Adrenal gland (tissue), 12 donors: Measurements from ENCODE around the gene GRB10. TPM values are rescaled to one million over a fixed set of nuclear protein-coding genes. Genes with fewer than 3 reads are reported as not detected.

Experiments used
- DNase-seq, 7 donors: peaks; one replicate each; pipeline ENCODE4 v3.0.0-alpha.2; 2019 to 2020
- H3K27ac ChIP-seq, 5 donors: fragments of 200-600 bp; sonication (generic) in 4 of 5; 1 replicate in 3 of 5; 2 replicates in 2 of 5; pipeline versions ENCODE4 v1.5.1 to v1.8.0; 2016 to 2020; ENCODE audit warnings: mild to moderate bottlenecking in 1 of 5
- H3K27me3 ChIP-seq: fragments of 200-600 bp; 2 replicates; pipeline ENCODE4 v1.8.0; 2021
- H3K36me3 ChIP-seq, 2 donors: fragments of 200-600 bp; replicated peaks in 1 of 2; 1 replicate in 1 of 2; 2 replicates in 1 of 2; pipeline versions ENCODE4 v1.5.1 to v1.8.0; 2018 to 2022
- H3K4me1 ChIP-seq, 2 donors: fragments of 200-600 bp; replicated peaks in 1 of 2; 1 replicate in 1 of 2; 2 replicates in 1 of 2; pipeline versions ENCODE4 v1.5.1 to v1.8.0; 2018 to 2021
- H3K4me3 ChIP-seq, 4 donors: fragments of 200-600 bp; sonication (generic) in 3 of 4; one replicate each; pipeline ENCODE4 v1.5.1; 2016 to 2018
- H3K9me3 ChIP-seq, 3 donors: fragments of 200-600 bp; sonication (generic) in 1 of 3; replicated peaks in 1 of 3; 1 replicate in 2 of 3; 2 replicates in 1 of 3; pipeline versions ENCODE4 v1.5.1 to v1.8.0; 2016 to 2021
- POLR2A ChIP-seq, 2 donors: fragments of 450-650 bp; IDR thresholded peaks; one replicate each; pipeline ENCODE4 v1.6.1; 2017; ENCODE audit warnings: antibody characterized with exemption in 2 of 2, mild to moderate bottlenecking in 2 of 2, moderate library complexity in 1 of 2
- WGBS, 4 donors: extraction: QIAGEN DNeasy Blood & Tissue Kit in 2 of 4; methylation state at CpG; one replicate each; pipeline versions ENCODE4 v1.1.5 to v1.1.7; 2013 to 2017; 5-methylcytosine and 5-hydroxymethylcytosine counted together
- intact Hi-C, 2 donors: fragments of 100-400 bp; cut with DNase I; formaldehyde crosslinking; loops; one replicate each; pipeline versions ENCODE4 v1.14.1 to v1.15.0; 2022 to 2023
- polyA plus RNA-seq, 3 donors: library from polyadenylated mRNA; stranded (reverse); fragments of 200-250 nt in 2 of 3; fragments of 350-450 nt in 1 of 3; fragmentation: Illumina TruSeq in 1 of 3; extraction: RNeasy Lipid Tissue Mini Kit (QIAGEN cat#74804) in 1 of 3; gene quantifications; one replicate each; pipeline ENCODE4 v1.2.3, GENCODE V29; 2013 to 2014
- total RNA-seq, 9 donors: library from RNA; depleted of rRNA in 4 of 9; stranded (reverse); fragments of >200 nt in 4 of 9; fragments of 120-200 nt in 1 of 9; fragmentation: NEBNext Ultra II Directional in 1 of 9; extraction: Animal tissue kit (Norgen Biotek cat#: 25700) in 1 of 9; gene quantifications; one replicate each; pipeline versions ENCODE4 v1.1.0 to v1.2.4, GENCODE V29; 2013 to 2023
- TF ChIP-seq, protein P1 (sequence below), 6 experiments: fragments of 450-650 bp in 4 of 6; fragments of 200-600 bp in 2 of 6; sonication (generic) in 1 of 6; IDR thresholded peaks; 1 replicate in 5 of 6; 2 replicates in 1 of 6; pipeline versions ENCODE4 v1.5.1 to v1.8.0; 2016 to 2021; ENCODE audit warnings: antibody characterized with exemption in 6 of 6, mild to moderate bottlenecking in 2 of 6, moderate library complexity in 1 of 6
- donor health status: healthy with polysubstance abuse.
- donor health status: Bipolar disorder and iron deficiency.
- donor health status: DM: yes; HTN: yes; CAD: no.
- donor health status: DM: no; HTN: no; CAD: no.
- donor health status: DM: no; HTN: no; CAD: no.
- donor health status: DM: yes; HTN: yes; CAD: no.

GRB10 gene
- total and polyA plus RNA-seq, 12 donors, result 33.5 to 158 (median 67.3) TPM

DNA sequence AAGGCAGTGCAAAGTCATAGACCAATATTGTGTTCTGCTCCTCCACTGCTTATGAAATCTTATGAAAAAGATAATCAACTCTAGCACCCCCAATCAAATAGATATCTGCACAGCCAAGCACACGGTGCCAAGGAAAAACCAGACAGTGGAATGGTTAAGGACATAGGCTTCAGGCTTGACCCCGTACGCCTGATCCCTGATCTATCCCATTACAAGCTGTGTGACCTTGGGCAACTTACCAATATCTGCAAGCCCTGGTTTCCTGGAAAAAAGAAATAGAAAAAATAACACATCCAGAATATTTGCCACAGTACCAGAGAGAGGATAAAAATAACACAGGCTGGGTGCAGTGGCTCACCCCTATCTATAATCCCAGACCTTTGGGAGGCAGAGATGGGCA, 56.9 kb downstream of the GRB10 start:
- Histone ChIP-seq H3K4me1 (peaks cover 15 to 71% of the 10 kb centered on the region in 2 donors), H3K27ac (peak overlapping the region in 2 of 5 donors; percentile 67 to 76), H3K4me3 (no peak overlapping the region), H3K9me3 (no peaks in the 10 kb centered on the region), H3K36me3 (no peaks in the 10 kb centered on the region), H3K27me3 (no peaks in the 10 kb centered on the region)
- TF ChIP-seq, protein P1, sequence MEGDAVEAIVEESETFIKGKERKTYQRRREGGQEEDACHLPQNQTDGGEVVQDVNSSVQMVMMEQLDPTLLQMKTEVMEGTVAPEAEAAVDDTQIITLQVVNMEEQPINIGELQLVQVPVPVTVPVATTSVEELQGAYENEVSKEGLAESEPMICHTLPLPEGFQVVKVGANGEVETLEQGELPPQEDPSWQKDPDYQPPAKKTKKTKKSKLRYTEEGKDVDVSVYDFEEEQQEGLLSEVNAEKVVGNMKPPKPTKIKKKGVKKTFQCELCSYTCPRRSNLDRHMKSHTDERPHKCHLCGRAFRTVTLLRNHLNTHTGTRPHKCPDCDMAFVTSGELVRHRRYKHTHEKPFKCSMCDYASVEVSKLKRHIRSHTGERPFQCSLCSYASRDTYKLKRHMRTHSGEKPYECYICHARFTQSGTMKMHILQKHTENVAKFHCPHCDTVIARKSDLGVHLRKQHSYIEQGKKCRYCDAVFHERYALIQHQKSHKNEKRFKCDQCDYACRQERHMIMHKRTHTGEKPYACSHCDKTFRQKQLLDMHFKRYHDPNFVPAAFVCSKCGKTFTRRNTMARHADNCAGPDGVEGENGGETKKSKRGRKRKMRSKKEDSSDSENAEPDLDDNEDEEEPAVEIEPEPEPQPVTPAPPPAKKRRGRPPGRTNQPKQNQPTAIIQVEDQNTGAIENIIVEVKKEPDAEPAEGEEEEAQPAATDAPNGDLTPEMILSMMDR (IDR thresholded peaks at IDR 0.05), result no peak
- TF ChIP-seq POLR2A (IDR thresholded peaks at IDR 0.05), result no peak
- intact Hi-C loops, result no loop called here
- DNase-seq, result peak in 6 of 7 donors; percentile 54 to 74 (median 62)
- WGBS, 4 donors, result 27 to 35% (median 30%) methylated on average over 3 of the region's 3 CpGs

DNA sequence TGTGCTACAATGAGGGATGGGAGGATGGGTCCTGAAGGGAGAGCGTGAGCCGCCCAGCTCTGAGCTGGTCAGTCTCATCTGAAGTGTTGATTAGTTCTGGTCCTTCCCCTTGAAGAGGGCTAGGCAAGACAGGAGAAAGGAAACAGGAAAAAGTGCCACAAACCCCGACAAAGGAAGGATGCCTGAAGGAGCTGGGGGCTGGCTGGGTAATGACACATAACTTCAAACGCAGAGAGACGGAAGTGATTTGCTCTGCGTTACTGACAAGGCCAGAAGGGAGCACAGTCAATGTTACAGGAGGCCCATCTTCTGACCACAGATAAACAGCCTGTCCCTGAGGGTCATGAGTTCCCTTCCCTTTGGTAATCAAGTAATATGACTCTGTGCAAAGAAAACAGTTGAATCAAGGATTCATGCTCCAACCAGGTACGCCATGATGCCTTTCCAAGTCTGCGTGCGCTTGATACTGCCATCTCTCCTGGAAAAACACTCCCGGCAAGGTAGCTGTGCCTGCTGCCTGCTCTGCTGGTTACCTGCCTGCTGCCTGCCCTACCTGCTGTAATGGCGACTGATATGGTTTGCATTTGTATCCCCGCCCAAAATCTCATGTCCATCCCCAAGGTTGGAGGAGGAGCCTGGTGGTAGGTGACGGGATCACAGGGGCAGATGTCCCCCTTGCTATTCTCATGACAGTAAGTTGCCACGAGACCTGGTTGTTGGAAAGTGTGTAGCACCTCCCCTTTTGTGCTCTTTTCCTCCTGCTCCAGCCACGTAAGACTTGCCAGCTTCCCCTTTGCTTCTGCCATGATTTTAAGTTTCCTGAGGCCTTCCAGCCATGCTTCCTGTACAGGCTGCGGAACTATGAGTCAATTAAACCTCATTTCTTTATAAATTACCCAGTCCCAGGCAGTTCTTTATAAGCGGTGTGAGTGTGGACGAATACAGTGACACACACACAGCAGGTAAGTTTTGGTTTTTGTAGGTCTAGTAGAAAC, 57.9 kb downstream of the GRB10 start:
- peak in 1 of 7 donors; percentile 28 for DNase-seq
- H3K27ac ChIP-seq, result peak overlapping the region in 3 of 5 donors; percentile 15 to 76 (median 67)
- peaks cover 11 to 61% of the 10 kb centered on the region in 2 donors for H3K4me1 ChIP-seq
- H3K36me3 ChIP-seq, result no peaks in the 10 kb centered on the region
- H3K27me3 ChIP-seq, result no peaks in the 10 kb centered on the region
- no peaks in the 10 kb centered on the region for H3K9me3 ChIP-seq
- WGBS, 4 donors, result 73 to 80% (median 74%) methylated on average over 18 of the region's 18 CpGs
- intact Hi-C loops, result no loop called here
- TF ChIP-seq, protein P1 (IDR thresholded peaks at IDR 0.05), result no peak
- no peak for TF ChIP-seq POLR2A (IDR thresholded peaks at IDR 0.05)
- H3K4me3 ChIP-seq, result no peak overlapping the region

DNA sequence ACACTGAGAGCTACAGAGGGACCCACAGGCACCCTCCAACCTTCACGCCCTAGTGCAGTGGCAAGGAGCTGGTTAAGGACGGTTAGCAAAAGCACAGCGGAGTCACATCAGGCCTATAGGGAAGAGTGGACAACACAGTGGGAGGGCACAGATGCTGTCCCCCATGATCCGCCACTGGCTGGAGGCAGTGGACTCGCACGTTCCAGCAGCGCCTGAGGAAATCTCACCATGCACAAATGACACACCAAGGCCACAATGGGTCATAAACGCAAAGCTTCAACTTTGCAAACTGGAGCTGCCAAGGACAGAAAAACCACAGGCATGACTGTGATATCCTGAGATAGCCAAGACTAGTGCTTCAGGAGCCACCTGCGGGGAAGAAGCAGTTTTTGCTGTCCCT, 58.8 kb downstream of the GRB10 start:
- H3K4me3 ChIP-seq, result no peak overlapping the region
- intact Hi-C loops, result no loop called here
- DNase-seq, result peak; percentile 48 to 80 (median 66)
- peaks cover 11 to 53% of the 10 kb centered on the region in 2 donors for H3K4me1 ChIP-seq
- no peaks in the 10 kb centered on the region for H3K9me3 ChIP-seq
- 61 to 85% (median 67%) methylated on average over 5 to 9 of the region's 9 CpGs for WGBS, 4 donors
- H3K27me3 ChIP-seq, result no peaks in the 10 kb centered on the region
- H3K36me3 ChIP-seq, result no peaks in the 10 kb centered on the region
- peak overlapping the region in 3 of 5 donors; percentile 22 to 76 (median 67) for H3K27ac ChIP-seq
- TF ChIP-seq, protein P1 (IDR thresholded peaks at IDR 0.05), result no peak
- peak in 1 of 2 donors; percentile 14 for TF ChIP-seq POLR2A (IDR thresholded peaks at IDR 0.05)

DNA sequence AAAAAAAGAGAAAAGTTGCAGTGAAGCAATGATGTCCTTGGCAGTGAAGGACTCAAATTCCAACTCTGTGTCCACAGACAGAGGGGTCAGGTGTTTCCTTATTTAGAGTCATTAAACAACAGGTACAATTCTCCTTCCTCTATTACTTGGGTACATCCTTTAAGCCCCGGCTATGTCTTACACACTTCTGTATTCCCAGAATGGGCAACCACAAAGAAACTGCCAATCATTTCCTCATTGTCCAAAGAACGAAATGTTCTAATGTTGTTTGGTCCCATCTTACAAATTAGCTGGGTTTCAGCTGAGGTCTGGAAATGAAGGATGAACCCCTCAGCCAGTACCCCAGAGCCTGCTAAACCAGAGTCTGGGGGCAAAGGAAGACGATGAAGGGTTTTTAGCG, 59.5 kb downstream of the GRB10 start:
- H3K4me1 ChIP-seq, result peaks cover 11 to 46% of the 10 kb centered on the region in 2 donors
- TF ChIP-seq, protein P1 (IDR thresholded peaks at IDR 0.05), result no peak
- no peak for TF ChIP-seq POLR2A (IDR thresholded peaks at IDR 0.05)
- no peak overlapping the region for H3K4me3 ChIP-seq
- 84 to 97% (median 85%) methylated on average over 4 of the region's 4 CpGs for WGBS, 4 donors
- H3K27me3 ChIP-seq, result no peaks in the 10 kb centered on the region
- intact Hi-C loops, result no loop called here
- H3K36me3 ChIP-seq, result no peaks in the 10 kb centered on the region
- H3K27ac ChIP-seq, result peak overlapping the region in 1 of 5 donors; percentile 76
- no peak for DNase-seq
- no peaks in the 10 kb centered on the region for H3K9me3 ChIP-seq
